ENCODE data around the gene CTSC. TPM values are rescaled to one million over a fixed set of nuclear protein-coding genes. Genes with fewer than 3 reads are reported as not detected.
A peak's percentile ranks its signal among the peaks of the same experiment; 100 is the strongest.

CTSC gene
- total and polyA plus RNA-seq, 7 donors, result 28.0 to 203 (median 47.1) TPM

- H3K27me3 ChIP-seq, result no peaks in the 10 kb centered on the region
- H3K4me3 ChIP-seq, result no peak overlapping the region
- intact Hi-C loops (cut with DNase I), result loop anchor here (10.0 kb wide), 1 partner anchor 250 kb away; no protein-coding TSS in a partner anchor
- TF ChIP-seq EP300 (IDR thresholded peaks at IDR 0.05) (no peak), POLR2A (IDR thresholded peaks at IDR 0.05) (no peak), POLR2AphosphoS5 (IDR thresholded peaks at IDR 0.05) (no peak)
- TF ChIP-seq, protein P1, sequence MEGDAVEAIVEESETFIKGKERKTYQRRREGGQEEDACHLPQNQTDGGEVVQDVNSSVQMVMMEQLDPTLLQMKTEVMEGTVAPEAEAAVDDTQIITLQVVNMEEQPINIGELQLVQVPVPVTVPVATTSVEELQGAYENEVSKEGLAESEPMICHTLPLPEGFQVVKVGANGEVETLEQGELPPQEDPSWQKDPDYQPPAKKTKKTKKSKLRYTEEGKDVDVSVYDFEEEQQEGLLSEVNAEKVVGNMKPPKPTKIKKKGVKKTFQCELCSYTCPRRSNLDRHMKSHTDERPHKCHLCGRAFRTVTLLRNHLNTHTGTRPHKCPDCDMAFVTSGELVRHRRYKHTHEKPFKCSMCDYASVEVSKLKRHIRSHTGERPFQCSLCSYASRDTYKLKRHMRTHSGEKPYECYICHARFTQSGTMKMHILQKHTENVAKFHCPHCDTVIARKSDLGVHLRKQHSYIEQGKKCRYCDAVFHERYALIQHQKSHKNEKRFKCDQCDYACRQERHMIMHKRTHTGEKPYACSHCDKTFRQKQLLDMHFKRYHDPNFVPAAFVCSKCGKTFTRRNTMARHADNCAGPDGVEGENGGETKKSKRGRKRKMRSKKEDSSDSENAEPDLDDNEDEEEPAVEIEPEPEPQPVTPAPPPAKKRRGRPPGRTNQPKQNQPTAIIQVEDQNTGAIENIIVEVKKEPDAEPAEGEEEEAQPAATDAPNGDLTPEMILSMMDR (IDR thresholded peaks at IDR 0.05), result no peak
- no peak for DNase-seq
- peaks cover 0 to 47% (median 37%) of the 10 kb centered on the region in 4 donors for H3K4me1 ChIP-seq
- no peaks in the 10 kb centered on the region for H3K36me3 ChIP-seq
- no peaks in the 10 kb centered on the region for H3K9me3 ChIP-seq
- H3K27ac ChIP-seq, result no peak overlapping the region
- WGBS, 2 donors, result 81 to 82% methylated on average over 3 of the region's 3 CpGs
These were observed 42.5 kb downstream of the CTSC start for GRCh38 chr11:88295028-88295427.

DNA sequence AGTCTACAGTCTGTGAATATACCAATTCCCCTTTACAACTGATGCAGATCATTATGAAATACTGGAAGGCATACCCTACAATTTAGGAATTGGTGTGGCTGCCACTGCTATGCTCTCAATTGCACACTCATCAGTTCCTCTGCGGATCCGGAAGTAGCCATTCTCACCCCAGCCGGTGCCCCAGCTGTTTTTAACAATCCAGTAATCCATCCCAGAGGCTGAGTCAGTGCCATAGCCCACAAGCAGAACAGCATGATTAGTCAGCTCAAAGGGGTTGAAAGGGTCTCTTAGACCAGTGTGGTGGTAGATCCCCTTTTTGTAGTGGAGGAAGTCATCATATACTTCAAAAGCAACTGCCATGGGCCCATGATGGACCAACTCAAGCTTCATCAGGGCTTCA, 43.6 kb downstream of the CTSC start:
- Histone ChIP-seq H3K4me1 (peaks cover 0 to 36% (median 30%) of the 10 kb centered on the region in 4 donors), H3K36me3 (no peaks in the 10 kb centered on the region), H3K9me3 (no peaks in the 10 kb centered on the region), H3K27me3 (no peaks in the 10 kb centered on the region), H3K4me3 (no peak overlapping the region), H3K27ac (no peak overlapping the region)
- intact Hi-C loops (cut with DNase I), result loop anchor here (10.0 kb wide), 1 partner anchor 251 kb away; no protein-coding TSS in a partner anchor
- no peak for DNase-seq
- WGBS, 2 donors, result 88 to 93% methylated on average over 3 of the region's 3 CpGs
- TF ChIP-seq EP300 (IDR thresholded peaks at IDR 0.05), result no peak
- no peak for TF ChIP-seq POLR2A (IDR thresholded peaks at IDR 0.05)

- intact Hi-C loops (cut with DNase I), result loop anchor here (10.0 kb wide), 1 partner anchor 252 kb away; no protein-coding TSS in a partner anchor
- no peak overlapping the region for H3K4me3 ChIP-seq
- H3K4me1 ChIP-seq, result peaks cover 0 to 21% (median 18%) of the 10 kb centered on the region in 4 donors
- no peaks in the 10 kb centered on the region for H3K27me3 ChIP-seq
- WGBS, 2 donors, result 32 to 61% methylated on average over 3 of the region's 3 CpGs
- H3K27ac ChIP-seq, result peak overlapping the region in 3 of 4 donors; percentile 1 to 15 (median 14)
- TF ChIP-seq POLR2AphosphoS5 (IDR thresholded peaks at IDR 0.05), result peak in 2 of 4 donors; percentile 24 to 43
- TF ChIP-seq, protein P1 (IDR thresholded peaks at IDR 0.05), result no peak
- TF ChIP-seq EP300 (IDR thresholded peaks at IDR 0.05), result peak in 1 of 4 donors; percentile 6
- TF ChIP-seq POLR2A (IDR thresholded peaks at IDR 0.05), result no peak
- DNase-seq, result no peak
- H3K9me3 ChIP-seq, result no peaks in the 10 kb centered on the region
- no peaks in the 10 kb centered on the region for H3K36me3 ChIP-seq
These were observed 45.2 kb downstream of the CTSC start for GRCh38 chr11:88292171-88292843.

DNA sequence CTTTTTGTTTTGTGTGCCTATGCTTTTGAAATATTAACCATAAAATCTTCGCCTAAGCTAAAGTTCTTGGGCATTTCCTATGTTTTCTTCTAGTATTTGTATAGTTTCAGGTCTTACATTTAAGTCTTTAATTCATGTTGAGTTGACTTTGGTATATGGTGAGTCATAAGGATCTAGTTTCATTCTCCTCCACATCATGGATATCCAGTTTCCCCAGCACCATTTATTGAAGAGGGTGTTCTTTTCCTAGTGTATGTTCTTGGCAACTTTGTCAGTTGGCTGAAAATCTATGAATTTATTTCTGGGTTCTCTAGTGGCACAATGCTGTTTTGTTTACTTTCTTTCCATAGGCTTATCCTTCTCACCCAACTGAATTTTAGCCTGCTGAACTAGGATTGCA, 49.0 kb downstream of the CTSC start:
- Histone ChIP-seq H3K36me3 (no peaks in the 10 kb centered on the region), H3K9me3 (no peaks in the 10 kb centered on the region), H3K27ac (no peak overlapping the region), H3K27me3 (no peaks in the 10 kb centered on the region), H3K4me3 (no peak overlapping the region), H3K4me1 (peaks cover 0 to 46% (median 27%) of the 10 kb centered on the region in 4 donors)
- WGBS, 2 donors, result 95 to 100% methylated on average over 1 of the region's 1 CpG
- DNase-seq, result no peak
- intact Hi-C loops (cut with DNase I), result no loop called here
- TF ChIP-seq EP300 (IDR thresholded peaks at IDR 0.05), result no peak
- TF ChIP-seq, protein P1 (IDR thresholded peaks at IDR 0.05), result no peak
- TF ChIP-seq POLR2A (IDR thresholded peaks at IDR 0.05), result no peak
- TF ChIP-seq POLR2AphosphoS5 (IDR thresholded peaks at IDR 0.05), result no peak

GRCh38 chr11:88284336-88285050, 53.0 kb downstream of the CTSC start:
- intact Hi-C loops (cut with DNase I), result loop anchor here (5.0 kb wide), 1 partner anchor 133 kb away; no protein-coding TSS in a partner anchor
- Histone ChIP-seq H3K27ac (no peak overlapping the region), H3K4me3 (no peak overlapping the region), H3K27me3 (no peaks in the 10 kb centered on the region), H3K4me1 (peaks cover 0 to 56% (median 29%) of the 10 kb centered on the region in 4 donors), H3K36me3 (no peaks in the 10 kb centered on the region), H3K9me3 (no peaks in the 10 kb centered on the region)
- TF ChIP-seq, protein P1 (IDR thresholded peaks at IDR 0.05), result no peak
- TF ChIP-seq POLR2AphosphoS5 (IDR thresholded peaks at IDR 0.05) (no peak), POLR2A (IDR thresholded peaks at IDR 0.05) (no peak), EP300 (IDR thresholded peaks at IDR 0.05) (no peak)
- DNase-seq, result no peak

Data from sigmoid colon (tissue), 7 donors.